OCI-LY3 (cell line): ENCODE results near the gene DNM3.

Experiments
- H2AFZ ChIP-seq: fragments of 200-600, 300-600 bp; shearing (Covaris generic); 2 replicates; pipeline ENCODE4 v1.6.0; 2014; ENCODE audit warnings: antibody characterized with exemption, low read depth, low read length
- H3K27ac ChIP-seq: fragments of 200-600, 300-600 bp; sonication (generic); 2 replicates; pipeline ENCODE4 v1.5.1; 2014; ENCODE audit warnings: mild to moderate bottlenecking, low read length, moderate library complexity, mixed read lengths
- H3K27me3 ChIP-seq: fragments of 200-600, 300-600 bp; sonication (generic); 2 replicates; pipeline ENCODE4 v1.6.1; 2014; ENCODE audit warnings: low read depth, low read length, mixed read lengths
- H3K36me3 ChIP-seq: fragments of 200-600, 300-600 bp; sonication (generic); replicated peaks from 2 replicates; pipeline ENCODE3; 2014; ENCODE audit warnings: low read depth, low read length, mixed read lengths
- H3K4me1 ChIP-seq: fragments of 300-600, 200-600 bp; sonication (generic); 2 replicates; pipeline ENCODE4 v1.6.1; 2014; ENCODE audit warnings: low read length, mixed read lengths
- H3K4me2 ChIP-seq: fragments of 200-600, 300-600 bp; sonication (generic); 2 replicates; pipeline ENCODE4 v1.6.1; 2014; ENCODE audit warnings: low read length, mixed read lengths
- H3K4me3 ChIP-seq: fragments of 300-600, 200-600 bp; sonication (generic); 2 replicates; pipeline ENCODE4 v1.5.1; 2014; ENCODE audit warnings: antibody characterized with exemption, mild to moderate bottlenecking, low read length, moderate library complexity
- H3K79me2 ChIP-seq: fragments of 300-600, 200-600 bp; shearing (Covaris generic); 2 replicates; pipeline ENCODE4 v1.6.1; 2014; ENCODE audit warnings: mild to moderate bottlenecking, low read length, mixed read lengths
- H3K9ac ChIP-seq: fragments of 300-600, 200-600 bp; shearing (Covaris generic); 2 replicates; pipeline ENCODE4 v1.6.0; 2014; ENCODE audit warnings: mild to moderate bottlenecking, low read length, moderate library complexity
- H3K9me3 ChIP-seq: fragments of 200-600, 300-600 bp; shearing (Covaris generic); 2 replicates; pipeline ENCODE4 v1.6.1; 2014; ENCODE audit warnings: low read length, mixed read lengths; ENCODE audit not compliant: insufficient read depth
- H4K20me1 ChIP-seq: fragments of 200-600, 300-600 bp; sonication (generic); 2 replicates; pipeline ENCODE4 v1.6.1; 2016; ENCODE audit warnings: low read length, mixed read lengths; ENCODE audit not compliant: insufficient read depth
- EZH2phosphoT487 ChIP-seq: fragments of 200-600 bp; shearing (Covaris generic); IDR thresholded peaks from 2 replicates; pipeline ENCODE4 v1.6.1; 2018; ENCODE audit warnings: antibody characterized with exemption, mixed run types, low read depth
- TF ChIP-seq, protein P1 (sequence below): fragments of 200-600, 300-600 bp; sonication (generic); IDR thresholded peaks from 2 replicates; pipeline ENCODE4 v1.5.1; 2014; ENCODE audit warnings: antibody characterized with exemption, low read length, low read depth

The DNM3 gene

GRCh38 chr1:172089768-172090510, 248.6 kb downstream of the DNM3 start:
- peak overlapping the region; percentile 96 for H2AFZ ChIP-seq
- H3K4me3 ChIP-seq, result peak overlapping the region; percentile 65
- H4K20me1 ChIP-seq, result no peaks in the 10 kb centered on the region
- no peaks in the 10 kb centered on the region for H3K9me3 ChIP-seq
- peak overlapping the region; percentile 76 for H3K4me2 ChIP-seq
- no peaks in the 10 kb centered on the region for H3K27me3 ChIP-seq
- no peaks in the 10 kb centered on the region for H3K36me3 ChIP-seq
- no peak overlapping the region for H3K27ac ChIP-seq
- H3K9ac ChIP-seq, result peak overlapping the region; percentile 48; the same call in 1 of the 2 replicates
- TF ChIP-seq, protein P1, sequence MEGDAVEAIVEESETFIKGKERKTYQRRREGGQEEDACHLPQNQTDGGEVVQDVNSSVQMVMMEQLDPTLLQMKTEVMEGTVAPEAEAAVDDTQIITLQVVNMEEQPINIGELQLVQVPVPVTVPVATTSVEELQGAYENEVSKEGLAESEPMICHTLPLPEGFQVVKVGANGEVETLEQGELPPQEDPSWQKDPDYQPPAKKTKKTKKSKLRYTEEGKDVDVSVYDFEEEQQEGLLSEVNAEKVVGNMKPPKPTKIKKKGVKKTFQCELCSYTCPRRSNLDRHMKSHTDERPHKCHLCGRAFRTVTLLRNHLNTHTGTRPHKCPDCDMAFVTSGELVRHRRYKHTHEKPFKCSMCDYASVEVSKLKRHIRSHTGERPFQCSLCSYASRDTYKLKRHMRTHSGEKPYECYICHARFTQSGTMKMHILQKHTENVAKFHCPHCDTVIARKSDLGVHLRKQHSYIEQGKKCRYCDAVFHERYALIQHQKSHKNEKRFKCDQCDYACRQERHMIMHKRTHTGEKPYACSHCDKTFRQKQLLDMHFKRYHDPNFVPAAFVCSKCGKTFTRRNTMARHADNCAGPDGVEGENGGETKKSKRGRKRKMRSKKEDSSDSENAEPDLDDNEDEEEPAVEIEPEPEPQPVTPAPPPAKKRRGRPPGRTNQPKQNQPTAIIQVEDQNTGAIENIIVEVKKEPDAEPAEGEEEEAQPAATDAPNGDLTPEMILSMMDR, result peak; percentile 99
- no peak for TF ChIP-seq EZH2phosphoT487
- H3K4me1 ChIP-seq, result peaks cover 19% of the 10 kb centered on the region
- no peaks in the 10 kb centered on the region for H3K79me2 ChIP-seq

DNA sequence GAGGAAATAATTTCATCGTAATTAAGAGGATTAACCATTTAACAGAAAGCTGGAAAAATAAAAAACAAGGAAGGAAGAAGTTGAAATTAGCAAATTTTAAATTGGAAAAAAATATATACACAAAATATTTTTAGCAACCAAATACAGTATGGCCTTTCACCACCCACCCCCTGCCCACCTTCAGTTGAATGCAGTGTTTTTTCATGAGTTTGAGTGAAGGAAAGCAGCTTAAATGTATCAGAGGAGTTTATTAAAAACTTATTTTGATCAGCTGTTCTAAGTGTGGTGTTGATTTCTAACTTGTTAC, 249.2 kb downstream of the DNM3 start:
- no peak for TF ChIP-seq EZH2phosphoT487
- TF ChIP-seq, protein P1, result no peak
- H3K4me1 ChIP-seq, result peaks cover 19% of the 10 kb centered on the region
- no peaks in the 10 kb centered on the region for H3K36me3 ChIP-seq
- H3K4me2 ChIP-seq, result no peak overlapping the region
- H3K9ac ChIP-seq, result no peak overlapping the region
- H3K79me2 ChIP-seq, result no peaks in the 10 kb centered on the region
- H3K27ac ChIP-seq, result no peak overlapping the region
- H3K4me3 ChIP-seq, result no peak overlapping the region
- H3K9me3 ChIP-seq, result no peaks in the 10 kb centered on the region
- H2AFZ ChIP-seq, result no peak overlapping the region
- no peaks in the 10 kb centered on the region for H3K27me3 ChIP-seq
- no peaks in the 10 kb centered on the region for H4K20me1 ChIP-seq

DNA sequence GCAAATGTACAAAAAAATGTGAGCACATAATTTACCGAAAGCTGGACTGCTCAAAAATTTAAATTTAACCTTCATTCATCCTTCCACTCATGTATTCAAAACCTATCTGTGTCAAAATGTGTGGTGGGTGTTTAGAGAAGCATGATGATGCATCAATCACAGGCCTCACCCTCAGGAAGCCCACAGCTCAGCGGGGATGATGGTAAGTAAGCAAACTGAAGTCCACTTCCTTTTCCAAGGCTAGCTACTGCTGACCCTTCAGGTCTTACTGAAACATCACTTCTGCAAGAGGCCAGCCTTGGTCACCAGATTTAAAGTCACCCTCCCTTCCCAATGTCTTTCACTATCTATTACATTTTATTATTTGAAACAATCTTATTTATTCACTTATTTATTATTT, 254.5 kb downstream of the DNM3 start:
- H3K79me2 ChIP-seq, result no peaks in the 10 kb centered on the region
- no peaks in the 10 kb centered on the region for H3K9me3 ChIP-seq
- no peak overlapping the region for H3K4me3 ChIP-seq
- H3K4me2 ChIP-seq, result no peak overlapping the region
- H3K27me3 ChIP-seq, result no peaks in the 10 kb centered on the region
- H2AFZ ChIP-seq, result no peak overlapping the region
- H3K36me3 ChIP-seq, result no peaks in the 10 kb centered on the region
- no peaks in the 10 kb centered on the region for H4K20me1 ChIP-seq
- H3K27ac ChIP-seq, result no peak overlapping the region
- no peak overlapping the region for H3K9ac ChIP-seq
- peaks cover 14% of the 10 kb centered on the region for H3K4me1 ChIP-seq
- TF ChIP-seq, protein P1, result no peak
- TF ChIP-seq EZH2phosphoT487, result no peak

GRCh38 chr1:172105230-172105629, 263.9 kb downstream of the DNM3 start:
- H3K4me1 ChIP-seq, result no peaks in the 10 kb centered on the region
- H4K20me1 ChIP-seq, result no peaks in the 10 kb centered on the region
- no peak overlapping the region for H3K4me3 ChIP-seq
- no peaks in the 10 kb centered on the region for H3K36me3 ChIP-seq
- H3K27ac ChIP-seq, result no peak overlapping the region
- no peaks in the 10 kb centered on the region for H3K79me2 ChIP-seq
- no peaks in the 10 kb centered on the region for H3K27me3 ChIP-seq
- no peak for TF ChIP-seq EZH2phosphoT487
- TF ChIP-seq, protein P1, result no peak
- H3K9ac ChIP-seq, result no peak overlapping the region
- H2AFZ ChIP-seq, result no peak overlapping the region
- H3K9me3 ChIP-seq, result no peaks in the 10 kb centered on the region
- H3K4me2 ChIP-seq, result no peak overlapping the region
